NCI-H1092 (cell line): ENCODE measurements around the gene GPC6.

Experiments
- DNase-seq: peaks from one replicate; lab custom pipeline; 2025; lab: John Stamatoyannopoulos, UW

GPC6 gene

GRCh38 chr13:94053986-94054593, 827.5 kb downstream of the GPC6 start:
- DNase-seq = no peak

- no peak for DNase-seq
These were observed 829.9 kb downstream of the GPC6 start for GRCh38 chr13:94056362-94056990.

GRCh38 chr13:94057618-94058186, 831.1 kb downstream of the GPC6 start:
- DNase-seq = no peak

GRCh38 chr13:94058821-94059360, 832.3 kb downstream of the GPC6 start:
- DNase-seq = no peak

GRCh38 chr13:94061301-94061700, 834.7 kb downstream of the GPC6 start:
- no peak for DNase-seq

- no peak for DNase-seq
These were observed 836.5 kb downstream of the GPC6 start for GRCh38 chr13:94063096-94063495.

- DNase-seq = no peak
These were observed 837.2 kb downstream of the GPC6 start for GRCh38 chr13:94063848-94064247.

- DNase-seq = no peak
These were observed 839.1 kb downstream of the GPC6 start for GRCh38 chr13:94065741-94066140.

GRCh38 chr13:94073007-94073744, 846.6 kb downstream of the GPC6 start:
- DNase-seq = peak; percentile 1

- no peak for DNase-seq
These were observed 853.3 kb downstream of the GPC6 start for GRCh38 chr13:94079876-94080275.

- no peak for DNase-seq
These were observed 853.9 kb downstream of the GPC6 start for GRCh38 chr13:94080527-94080926.

- DNase-seq = no peak
These were observed 860.5 kb downstream of the GPC6 start for GRCh38 chr13:94087100-94087499.

GRCh38 chr13:94088742-94089141, 862.1 kb downstream of the GPC6 start:
- no peak for DNase-seq

- no peak for DNase-seq
These were observed 864.3 kb downstream of the GPC6 start for GRCh38 chr13:94090773-94091480.

GRCh38 chr13:94093652-94094315, 867.2 kb downstream of the GPC6 start:
- no peak for DNase-seq

GRCh38 chr13:94109715-94110374, 883.2 kb downstream of the GPC6 start:
- no peak for DNase-seq

GRCh38 chr13:94112227-94112626, 885.6 kb downstream of the GPC6 start:
- DNase-seq = no peak

GRCh38 chr13:94112731-94113130, 886.1 kb downstream of the GPC6 start:
- DNase-seq = no peak

- DNase-seq = no peak
These were observed 886.6 kb downstream of the GPC6 start for GRCh38 chr13:94113245-94113644.

- DNase-seq = no peak
These were observed 887.6 kb downstream of the GPC6 start for GRCh38 chr13:94114166-94114565.

- DNase-seq = no peak
These were observed 888.4 kb downstream of the GPC6 start for GRCh38 chr13:94115054-94115453.
